HEK293 (cell line): ENCODE measurements around the gene FTCD.

Source experiments
- SALL2 ChIP-seq: fragments of 450-650 bp; formaldehyde crosslinking; IDR thresholded peaks from 2 replicates; pipeline ENCODE4 v1.5.0; 2017; ENCODE audit warnings: missing biosample characterization, mild to moderate bottlenecking, missing genetic modification characterization, borderline replicate concordance
- ZNF513 ChIP-seq: fragments of 450-650 bp; IDR thresholded peaks from 2 replicates; pipeline ENCODE4 v1.5.1; 2018; ENCODE audit warnings: missing biosample characterization, missing genetic modification characterization
- ZNF621 ChIP-seq: fragments of 450-650 bp; formaldehyde crosslinking; IDR thresholded peaks from 2 replicates; pipeline ENCODE4 v1.5.1; 2017; ENCODE audit warnings: missing biosample characterization, missing genetic modification characterization

DNA sequence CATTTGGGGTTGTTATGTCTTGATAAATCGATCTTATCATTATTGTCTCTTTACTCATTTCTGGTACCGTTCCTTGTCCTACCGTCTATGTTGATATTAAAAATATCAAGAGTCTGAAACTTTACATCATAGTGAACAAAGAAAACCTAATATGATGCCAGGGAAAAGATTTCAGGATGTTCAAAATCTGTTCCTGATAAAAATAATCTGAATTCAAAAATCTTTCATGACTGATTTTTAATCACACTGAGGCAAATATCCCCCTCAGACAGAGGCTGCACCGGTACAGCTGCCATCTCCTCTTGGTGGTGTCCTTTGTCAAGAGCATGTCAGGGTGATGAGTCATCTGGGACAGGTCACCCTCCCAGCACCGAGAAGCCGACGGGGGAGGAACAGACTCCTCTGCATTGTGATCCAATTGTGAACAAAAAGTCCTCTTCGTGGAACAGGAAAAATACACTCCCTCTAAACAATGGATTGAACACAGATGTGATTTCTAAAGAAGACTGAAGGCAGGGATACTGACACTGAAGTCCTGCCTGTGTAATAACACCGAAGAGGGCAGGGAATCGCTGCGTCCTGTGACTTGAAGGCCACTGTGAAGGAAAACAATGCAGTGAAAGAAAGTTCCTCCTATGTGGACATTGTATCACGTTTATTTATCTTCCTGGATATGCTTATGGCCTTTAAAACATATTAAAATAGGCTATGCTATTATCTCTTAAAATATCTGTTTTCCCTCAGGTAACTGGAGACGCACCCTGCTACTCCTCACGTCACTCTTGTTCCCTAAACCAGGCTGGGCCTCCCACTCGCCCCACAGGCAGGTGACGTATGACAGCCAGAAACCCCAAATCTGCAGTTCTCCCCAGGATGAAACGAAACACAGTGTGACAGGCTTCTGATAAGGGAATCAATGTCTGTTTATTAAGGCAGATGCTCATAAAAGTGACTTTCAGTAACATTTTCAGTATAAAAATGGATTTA lies 33.1 kb upstream of the FTCD start:
- TF ChIP-seq ZNF513 (tag by site-specific recombination): no peak
- no peak for TF ChIP-seq ZNF621 (tag by site-specific recombination)
- no peak for TF ChIP-seq SALL2 (tag by site-specific recombination)
